BLaER1 treated with 17β-estradiol and CSF1 and Interleukin-3, amounts not matched to agents 10 nM and 100 nM (cell line): ENCODE data around the gene ABHD17A.
A peak's percentile ranks its signal among the peaks of the same experiment; 100 is the strongest.
"Not testable (repeated sequence)": the region's sequence is repeated elsewhere in the genome, so short reads cannot be mapped to it uniquely, and the experiment has no call there.

Experiments used
- H3K27ac ChIP-seq, 11 experiments: shearing (Covaris generic); formaldehyde crosslinking; 2 replicates each; pipeline ENCODE4 v1.8.1; 2022
- H3K27me3 ChIP-seq, 11 experiments: shearing (Covaris generic); formaldehyde crosslinking; 2 replicates each; pipeline ENCODE4 v1.8.1; 2022
- H3K36me3 ChIP-seq, 11 experiments: shearing (Covaris generic); formaldehyde crosslinking; 2 replicates each; pipeline ENCODE4 v1.8.1; 2022
- H3K4me1 ChIP-seq, 10 experiments: shearing (Covaris generic); formaldehyde crosslinking; 2 replicates each; pipeline ENCODE4 v1.8.1; 2022
- H3K4me2 ChIP-seq, 11 experiments: shearing (Covaris generic); formaldehyde crosslinking; 2 replicates each; pipeline ENCODE4 v1.8.1; 2022
- H3K4me3 ChIP-seq, 10 experiments: shearing (Covaris generic); formaldehyde crosslinking; 2 replicates each; pipeline ENCODE4 v1.8.1; 2022
- H3K9ac ChIP-seq, 11 experiments: shearing (Covaris generic); formaldehyde crosslinking; 2 replicates each; pipeline ENCODE4 v1.8.1; 2022
- H3K9me3 ChIP-seq, 11 experiments: shearing (Covaris generic); formaldehyde crosslinking; replicated peaks in 1 of 11; 2 replicates each; pipeline ENCODE4 v1.8.1; 2022
- H4K20me1 ChIP-seq, 11 experiments: shearing (Covaris generic); formaldehyde crosslinking; 2 replicates each; pipeline ENCODE4 v1.8.1; 2022
- Cebpa-rat ChIP-seq, 11 experiments: shearing (Covaris generic); IDR thresholded peaks; 2 replicates each; pipeline ENCODE4 v1.8.1; 2022

The ABHD17A gene

GRCh38 chr19:1875646-1876495 lies 9.4 kb downstream of the ABHD17A start:
- Histone ChIP-seq H3K9ac (peak overlapping the region; percentile 89 to 98 (median 94)), H3K9me3 (no peaks in the 10 kb centered on the region), H3K27ac (peak overlapping the region; percentile 84 to 97 (median 93)), H4K20me1 (peaks cover 34 to 62% (median 54%) of the 10 kb centered on the region in 11 experiments; a peak in 21 of 22 replicates), H3K4me2 (peak overlapping the region; percentile 87 to 99 (median 97)), H3K4me3 (peak overlapping the region; percentile 81 to 99 (median 93)), H3K4me1 (peaks cover 38 to 51% (median 45%) of the 10 kb centered on the region in 10 experiments), H3K36me3 (peaks cover 26 to 44% (median 38%) of the 10 kb centered on the region in 11 experiments), H3K27me3 (no peaks in the 10 kb centered on the region)
- no peak for TF ChIP-seq Cebpa-rat (IDR thresholded peaks at IDR 0.05)

GRCh38 chr19:1875265-1875645 lies 10.0 kb downstream of the ABHD17A start:
- H3K9me3 ChIP-seq, H3K27me3 ChIP-seq: not testable (repeated sequence)
- H3K36me3 ChIP-seq: peaks cover 31 to 44% (median 39%) of the 10 kb centered on the region in 11 experiments
- peak overlapping the region; percentile 87 to 99 (median 96) for H3K4me2 ChIP-seq
- H3K4me3 ChIP-seq: peak overlapping the region; percentile 81 to 99 (median 93)
- peak overlapping the region; percentile 89 to 98 (median 94) for H3K9ac ChIP-seq
- peaks cover 28 to 62% (median 52%) of the 10 kb centered on the region in 11 experiments; a peak in 21 of 22 replicates for H4K20me1 ChIP-seq
- peak overlapping the region; percentile 84 to 97 (median 93) for H3K27ac ChIP-seq
- H3K4me1 ChIP-seq: peaks cover 37 to 51% (median 45%) of the 10 kb centered on the region in 10 experiments

- no peak for TF ChIP-seq Cebpa-rat (IDR thresholded peaks at IDR 0.05)
- Histone ChIP-seq H3K4me2 (peak overlapping the region; percentile 87 to 99 (median 96)), H3K27me3 (no peaks in the 10 kb centered on the region), H3K9me3 (no peaks in the 10 kb centered on the region), H3K27ac (peak overlapping the region in 10 of 11 experiments; percentile 84 to 97 (median 92); a peak in 17 of 22 replicates), H3K4me3 (peak overlapping the region; percentile 81 to 99 (median 93)), H3K36me3 (peaks cover 28 to 44% (median 39%) of the 10 kb centered on the region in 11 experiments), H3K4me1 (peaks cover 35 to 53% (median 47%) of the 10 kb centered on the region in 10 experiments), H3K9ac (peak overlapping the region; percentile 89 to 98 (median 94)), H4K20me1 (peaks cover 25 to 60% (median 50%) of the 10 kb centered on the region in 11 experiments; a peak in 21 of 22 replicates)
Observed at GRCh38 chr19:1874554-1875185, 10.6 kb downstream of the ABHD17A start.

- Histone ChIP-seq H3K36me3 (peaks cover 28 to 52% (median 39%) of the 10 kb centered on the region in 11 experiments), H3K27me3 (no peaks in the 10 kb centered on the region), H3K27ac (peak overlapping the region in 10 of 11 experiments; percentile 4 to 97 (median 89); a peak in 15 of 22 replicates), H3K9me3 (no peaks in the 10 kb centered on the region), H4K20me1 (peaks cover 25 to 66% (median 54%) of the 10 kb centered on the region in 11 experiments; a peak in 21 of 22 replicates), H3K4me1 (peaks cover 43 to 62% (median 55%) of the 10 kb centered on the region in 10 experiments), H3K4me2 (peak overlapping the region; percentile 87 to 99 (median 96)), H3K9ac (peak overlapping the region; percentile 89 to 98 (median 94)), H3K4me3 (peak overlapping the region; percentile 81 to 99 (median 93); a peak in 19 of 20 replicates)
- no peak for TF ChIP-seq Cebpa-rat (IDR thresholded peaks at IDR 0.05)
Observed at GRCh38 chr19:1873524-1874473, 11.5 kb downstream of the ABHD17A start.

GRCh38 chr19:1872807-1873523 lies 12.3 kb downstream of the ABHD17A start:
- Histone ChIP-seq H3K4me3 (peak overlapping the region in 3 of 10 experiments; percentile 93 to 97 (median 93); a peak in 3 of 20 replicates), H3K9me3 (no peaks in the 10 kb centered on the region), H3K27me3 (no peaks in the 10 kb centered on the region), H3K4me1 (peaks cover 44 to 63% (median 55%) of the 10 kb centered on the region in 10 experiments), H3K4me2 (peak overlapping the region; percentile 87 to 99 (median 96)), H3K9ac (peak overlapping the region; percentile 25 to 98 (median 94); a peak in 20 of 22 replicates), H3K27ac (peak overlapping the region in 7 of 11 experiments; percentile 4 to 97 (median 42); a peak in 12 of 22 replicates), H3K36me3 (peaks cover 28 to 52% (median 39%) of the 10 kb centered on the region in 11 experiments), H4K20me1 (peaks cover 25 to 66% (median 54%) of the 10 kb centered on the region in 11 experiments; a peak in 21 of 22 replicates)
- no peak for TF ChIP-seq Cebpa-rat (IDR thresholded peaks at IDR 0.05)

GRCh38 chr19:1871630-1872029 lies 13.7 kb downstream of the ABHD17A start:
- no peaks in the 10 kb centered on the region for H3K9me3 ChIP-seq
- no peak for TF ChIP-seq Cebpa-rat (IDR thresholded peaks at IDR 0.05)
- H3K27ac ChIP-seq: no peak overlapping the region
- H3K9ac ChIP-seq: no peak overlapping the region
- peaks cover 25 to 72% (median 54%) of the 10 kb centered on the region in 11 experiments; a peak in 21 of 22 replicates for H4K20me1 ChIP-seq
- no peak overlapping the region for H3K4me2 ChIP-seq
- peaks cover 42 to 61% (median 52%) of the 10 kb centered on the region in 10 experiments for H3K4me1 ChIP-seq
- no peaks in the 10 kb centered on the region for H3K27me3 ChIP-seq
- H3K36me3 ChIP-seq: peaks cover 28 to 59% (median 39%) of the 10 kb centered on the region in 11 experiments
- H3K4me3 ChIP-seq: no peak overlapping the region

- H3K4me3 ChIP-seq: no peak overlapping the region
- no peaks in the 10 kb centered on the region for H3K9me3 ChIP-seq
- peak overlapping the region in 3 of 11 experiments; percentile 5 to 29 (median 28); a peak in 3 of 22 replicates for H3K4me2 ChIP-seq
- TF ChIP-seq Cebpa-rat (IDR thresholded peaks at IDR 0.05): no peak
- H3K36me3 ChIP-seq: peaks cover 28 to 59% (median 39%) of the 10 kb centered on the region in 11 experiments
- H3K27ac ChIP-seq: no peak overlapping the region
- H3K9ac ChIP-seq: peak overlapping the region in 5 of 11 experiments; percentile 2 to 45 (median 21); a peak in 2 of 22 replicates
- peaks cover 25 to 72% (median 54%) of the 10 kb centered on the region in 11 experiments; a peak in 21 of 22 replicates for H4K20me1 ChIP-seq
- H3K27me3 ChIP-seq: no peaks in the 10 kb centered on the region
- peaks cover 38 to 56% (median 48%) of the 10 kb centered on the region in 10 experiments for H3K4me1 ChIP-seq
Observed at GRCh38 chr19:1871140-1871597, 14.1 kb downstream of the ABHD17A start.
